ENCODE measurements around the gene CNRIP1. TPM values are rescaled to one million over a fixed set of nuclear protein-coding genes. Genes with fewer than 3 reads are reported as not detected.

CNRIP1 gene
- total RNA-seq, 2 experiments from 2014 or later: not detected

- BruUV-seq (replicated peaks): no TSS peak
- peak; percentile 79 for TF ChIP-seq CTCF (conservative IDR thresholded peaks at IDR 0.05; ENCODE audit: low read length)
- no peak for TF ChIP-seq EZH2phosphoT487 (IDR thresholded peaks at IDR 0.05; ENCODE audit: borderline replicate concordance, low read depth, low read length)
- peak; percentile 78 for DNase-seq (ENCODE audit: low spot score)
- no peak overlapping the region for H3K4me3 ChIP-seq (ENCODE audit: low read depth, low read length, poor library complexity, severe bottlenecking)
- ChIA-PET CTCF (ENCODE audit: unreplicated experiment) (interaction anchor here (0.8 to 1.3 kb wide), 2 partner anchors 13 to 83 kb away, joined by 3 to 4 read pairs; no protein-coding TSS in a partner anchor), POLR2A (interaction anchor here (0.8 to 1.7 kb wide), 6 partner anchors 9 to 108 kb away, joined by 3 to 5 read pairs (median 4); no protein-coding TSS in a partner anchor)
- H3K4me2 ChIP-seq (ENCODE audit: low read length): peak overlapping the region; percentile 33
- H3K9me2 ChIP-seq (ENCODE audit: insufficient read depth, low read length): no peaks in the 10 kb centered on the region
- H3K9me3 ChIP-seq (ENCODE audit: low read length): no peaks in the 10 kb centered on the region
- peak overlapping the region; percentile 88 for H2AFZ ChIP-seq (ENCODE audit: low read length)
- intact Hi-C loops (cut with micrococcal nuclease; ENCODE audit: unreplicated experiment): loop anchor here (1.0 kb wide), 2 partner anchors 84 to 235 kb away; no protein-coding TSS in a partner anchor
- H3K27ac ChIP-seq (ENCODE audit: low read depth, low read length, poor library complexity, severe bottlenecking): no peak overlapping the region
- no peaks in the 10 kb centered on the region for H4K20me1 ChIP-seq (ENCODE audit: insufficient read depth, low read length)
- H3K36me3 ChIP-seq (ENCODE audit: insufficient read depth, low read length): no peaks in the 10 kb centered on the region
- no peaks in the 10 kb centered on the region for H3K79me2 ChIP-seq (ENCODE audit: insufficient read depth, low read depth, low read length)
- H3K4me1 ChIP-seq (ENCODE audit: insufficient read depth, low read length, poor library complexity, severe bottlenecking): peaks cover 21% of the 10 kb centered on the region
Measured at GRCh38 chr2:68357605-68358337, 38.0 kb upstream of the CNRIP1 start.

GRCh38 chr2:68356599-68357239 lies 37.0 kb upstream of the CNRIP1 start:
- no peaks in the 10 kb centered on the region for H4K20me1 ChIP-seq (ENCODE audit: insufficient read depth, low read length)
- no peaks in the 10 kb centered on the region for H3K9me3 ChIP-seq (ENCODE audit: low read length)
- no peaks in the 10 kb centered on the region for H3K9me2 ChIP-seq (ENCODE audit: insufficient read depth, low read length)
- intact Hi-C loops (cut with micrococcal nuclease; ENCODE audit: unreplicated experiment): no loop called here
- H3K27ac ChIP-seq (ENCODE audit: low read depth, low read length, poor library complexity, severe bottlenecking): no peak overlapping the region
- no peak overlapping the region for H3K4me3 ChIP-seq (ENCODE audit: low read depth, low read length, poor library complexity, severe bottlenecking)
- POLR2A ChIA-PET: interaction anchor here (0.7 to 1.7 kb wide), 8 partner anchors 8 to 109 kb away, joined by 3 to 5 read pairs (median 4); partner anchors contain the start of gene PLEK
- no peak for DNase-seq (ENCODE audit: low spot score)
- no peaks in the 10 kb centered on the region for H3K36me3 ChIP-seq (ENCODE audit: insufficient read depth, low read length)
- H3K4me2 ChIP-seq (ENCODE audit: low read length): no peak overlapping the region
- no peak for TF ChIP-seq CTCF (conservative IDR thresholded peaks at IDR 0.05; ENCODE audit: low read length)
- TF ChIP-seq EZH2phosphoT487 (IDR thresholded peaks at IDR 0.05; ENCODE audit: borderline replicate concordance, low read depth, low read length): no peak
- no peaks in the 10 kb centered on the region for H3K79me2 ChIP-seq (ENCODE audit: insufficient read depth, low read depth, low read length)
- no TSS peak for BruUV-seq (replicated peaks)
- H2AFZ ChIP-seq (ENCODE audit: low read length): peak overlapping the region; percentile 88; the same call in 1 of the 2 replicates
- H3K4me1 ChIP-seq (ENCODE audit: insufficient read depth, low read length, poor library complexity, severe bottlenecking): peaks cover 18% of the 10 kb centered on the region
- CTCF ChIA-PET (ENCODE audit: unreplicated experiment): interaction anchor here (0.6 kb wide), 1 partner anchor 365 kb away, joined by 3 read pairs; no protein-coding TSS in a partner anchor

All from OCI-LY7 (cell line).